ENCODE measurements around the gene ZNF518A. TPM values are rescaled to one million over a fixed set of nuclear protein-coding genes. Genes with fewer than 3 reads are reported as not detected.

The ZNF518A gene
- total and polyA plus RNA-seq, 9 of the 15 experiments (the other 6 are each of a cell fraction or from before 2014, with no cell fraction given) = 6.3 to 30.0 (median 17.4) TPM

DNA sequence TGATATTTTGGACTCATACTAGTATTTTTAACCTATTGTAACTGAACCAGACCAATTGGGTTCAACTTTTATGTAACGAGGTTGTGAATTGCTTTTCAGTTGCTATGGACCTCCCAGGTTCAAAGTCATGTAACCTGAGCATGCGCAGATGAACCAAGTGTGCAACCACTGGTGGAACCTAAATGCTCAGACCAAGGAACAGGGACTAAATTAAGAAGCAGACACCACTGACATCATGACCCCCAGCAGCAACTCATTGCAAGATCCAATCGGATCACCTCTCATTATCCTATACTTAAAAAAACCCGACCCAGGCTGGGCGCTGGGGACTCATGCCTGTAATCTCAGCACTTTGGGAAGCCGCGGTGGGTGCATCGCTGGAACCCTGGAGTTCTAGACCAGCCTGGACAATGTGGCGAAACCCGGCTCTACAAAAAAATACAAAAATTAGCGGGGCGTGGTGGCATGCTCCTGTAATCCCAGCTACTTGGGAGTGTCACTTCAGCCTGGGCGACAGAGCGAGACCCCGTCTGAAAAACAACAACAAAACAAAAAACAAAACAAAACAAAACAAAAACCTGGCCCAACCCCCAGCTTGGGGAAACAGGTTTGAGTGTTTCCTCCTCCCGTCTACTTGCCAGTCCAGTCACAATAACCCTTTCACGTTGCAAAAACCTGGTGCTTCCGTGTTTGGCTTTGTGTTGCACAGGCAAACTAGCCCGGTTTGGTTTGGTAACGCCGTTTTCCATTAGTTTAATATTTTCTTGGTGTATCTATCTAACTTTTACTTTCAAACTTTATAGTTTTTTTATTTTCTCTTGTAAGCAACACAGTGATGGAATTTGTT lies 11.3 kb upstream of the ZNF518A start (continued):
- TF ChIP-seq NFE2L1 (tag; IDR thresholded peaks at IDR 0.05; ENCODE audit: borderline replicate concordance, low read depth) = no peak
- TF ChIP-seq E2F3 (CRISPR knock-in tag; IDR thresholded peaks at IDR 0.05) = no peak
- TF ChIP-seq MYBL2 (IDR thresholded peaks at IDR 0.05; ENCODE audit: low read depth) = no peak
- no peak for TF ChIP-seq MYBL2 (CRISPR knock-in tag; IDR thresholded peaks at IDR 0.05; ENCODE audit: borderline replicate concordance)
- no peak for TF ChIP-seq CHD1 (IDR thresholded peaks at IDR 0.05; ENCODE audit: low read length)
- no peak for TF ChIP-seq NONO (IDR thresholded peaks at IDR 0.05; ENCODE audit: low read depth in 2 of 2, low read length in 1 of 2)
- TF ChIP-seq HNRNPLL (IDR thresholded peaks at IDR 0.05; ENCODE audit: low read depth, low read length, poor library complexity, severe bottlenecking) = no peak
- TF ChIP-seq TAL1 (IDR thresholded peaks at IDR 0.05) = no peak
- TF ChIP-seq, protein P1, sequence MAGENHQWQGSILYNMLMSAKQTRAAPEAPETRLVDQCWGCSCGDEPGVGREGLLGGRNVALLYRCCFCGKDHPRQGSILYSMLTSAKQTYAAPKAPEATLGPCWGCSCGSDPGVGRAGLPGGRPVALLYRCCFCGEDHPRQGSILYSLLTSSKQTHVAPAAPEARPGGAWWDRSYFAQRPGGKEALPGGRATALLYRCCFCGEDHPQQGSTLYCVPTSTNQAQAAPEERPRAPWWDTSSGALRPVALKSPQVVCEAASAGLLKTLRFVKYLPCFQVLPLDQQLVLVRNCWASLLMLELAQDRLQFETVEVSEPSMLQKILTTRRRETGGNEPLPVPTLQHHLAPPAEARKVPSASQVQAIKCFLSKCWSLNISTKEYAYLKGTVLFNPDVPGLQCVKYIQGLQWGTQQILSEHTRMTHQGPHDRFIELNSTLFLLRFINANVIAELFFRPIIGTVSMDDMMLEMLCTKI (IDR thresholded peaks at IDR 0.05; ENCODE audit: partially characterized antibody) = no peak
- TF ChIP-seq ZNF717 (CRISPR knock-in tag; IDR thresholded peaks at IDR 0.05) = no peak
- TF ChIP-seq GATAD2A (IDR thresholded peaks at IDR 0.05) = no peak
- TF ChIP-seq ATF7 (IDR thresholded peaks at IDR 0.05) = no peak
- TF ChIP-seq RBM39 (optimal IDR thresholded peaks at IDR 0.05; ENCODE audit: low read depth, low read length) = no peak
